Urinary bladder (tissue), 4 donors: ENCODE results near the gene HHAT. TPM values are rescaled to one million over a fixed set of nuclear protein-coding genes. Genes with fewer than 3 reads are reported as not detected.

Source experiments
- DNase-seq: peaks from one replicate; pipeline ENCODE4 v3.0.0-alpha.2; 2015; ENCODE audit errors: extremely low spot score
- H3K27ac ChIP-seq: one replicate; pipeline ENCODE4 v1.5.1; 2013; ENCODE audit warnings: low read depth, mild to moderate bottlenecking, moderate library complexity
- H3K36me3 ChIP-seq: one replicate; pipeline ENCODE4 v1.6.1; 2013; ENCODE audit warnings: mild to moderate bottlenecking, moderate library complexity; ENCODE audit not compliant: insufficient read depth
- H3K4me1 ChIP-seq: one replicate; pipeline ENCODE4 v1.6.1; 2013; ENCODE audit warnings: mild to moderate bottlenecking, moderate library complexity; ENCODE audit not compliant: insufficient read depth
- H3K4me3 ChIP-seq: one replicate; pipeline ENCODE4 v1.5.1; 2013; ENCODE audit warnings: low read depth, low read length
- WGBS: extraction: QIAGEN DNeasy Blood & Tissue Kit; methylation state at CpG from one replicate; pipeline ENCODE4 v1.1.7; 2013; 5-methylcytosine and 5-hydroxymethylcytosine counted together
- polyA plus RNA-seq: library from polyadenylated mRNA; stranded (reverse); fragments of 200-250 nt; gene quantifications from one replicate; pipeline ENCODE4 v1.2.3, GENCODE V29; 2013
- total RNA-seq: library from RNA; depleted of rRNA; stranded (reverse); fragments of >200 nt; gene quantifications from one replicate; pipeline ENCODE4 v1.2.3, GENCODE V29; 2014
- donor health status: healthy with polysubstance abuse.
- donor health status: healthy.

The HHAT gene
- total and polyA plus RNA-seq, 2 donors, result 3.3 to 10.8 TPM

- Histone ChIP-seq H3K4me1 (no peaks in the 10 kb centered on the region), H3K27ac (no peak overlapping the region), H3K4me3 (no peak overlapping the region), H3K36me3 (no peaks in the 10 kb centered on the region)
- 75% methylated on average over 14 of the region's 14 CpGs for WGBS
- DNase-seq, result no peak
Observed at GRCh38 chr1:210571356-210572284, 242.9 kb downstream of the HHAT start.

- H3K36me3 ChIP-seq, result no peaks in the 10 kb centered on the region
- no peaks in the 10 kb centered on the region for H3K4me1 ChIP-seq
- H3K4me3 ChIP-seq, result no peak overlapping the region
- 84% methylated on average over 6 of the region's 6 CpGs for WGBS
- DNase-seq, result no peak
- no peak overlapping the region for H3K27ac ChIP-seq
Observed at GRCh38 chr1:210573141-210573540, 244.4 kb downstream of the HHAT start.

- DNase-seq, result no peak
- H3K27ac ChIP-seq, result no peak overlapping the region
- H3K4me1 ChIP-seq, result no peaks in the 10 kb centered on the region
- H3K36me3 ChIP-seq, result no peaks in the 10 kb centered on the region
- H3K4me3 ChIP-seq, result no peak overlapping the region
- WGBS, result 48% methylated on average over 10 of the region's 10 CpGs
Observed at GRCh38 chr1:210582205-210582970, 253.7 kb downstream of the HHAT start.

- 31% methylated on average over 3 of the region's 3 CpGs for WGBS
- Histone ChIP-seq H3K4me1 (no peaks in the 10 kb centered on the region), H3K4me3 (no peak overlapping the region), H3K36me3 (no peaks in the 10 kb centered on the region), H3K27ac (no peak overlapping the region)
- peak; percentile 60 for DNase-seq
Observed at GRCh38 chr1:210584439-210585113, 255.9 kb downstream of the HHAT start.

GRCh38 chr1:210586771-210587170 lies 258.1 kb downstream of the HHAT start:
- Histone ChIP-seq H3K27ac (no peak overlapping the region), H3K4me1 (no peaks in the 10 kb centered on the region), H3K4me3 (no peak overlapping the region), H3K36me3 (no peaks in the 10 kb centered on the region)
- WGBS, result 44% methylated on average over 4 of the region's 4 CpGs
- DNase-seq, result no peak

GRCh38 chr1:210587566-210587965 lies 258.9 kb downstream of the HHAT start:
- WGBS, result 95% methylated on average over 4 of the region's 4 CpGs
- H3K27ac ChIP-seq, result no peak overlapping the region

GRCh38 chr1:210588357-210588756 lies 259.7 kb downstream of the HHAT start:
- DNase-seq, result no peak
- H3K27ac ChIP-seq, result no peak overlapping the region
- H3K4me1 ChIP-seq, result no peaks in the 10 kb centered on the region
- 98% methylated on average over 3 of the region's 3 CpGs for WGBS
- H3K4me3 ChIP-seq, result no peak overlapping the region
- H3K36me3 ChIP-seq, result no peaks in the 10 kb centered on the region

More at GRCh38 chr1:210587566-210587965, 258.9 kb downstream of the HHAT start:
- no peaks in the 10 kb centered on the region for H3K4me1 ChIP-seq
- H3K36me3 ChIP-seq, result no peaks in the 10 kb centered on the region
- no peak overlapping the region for H3K4me3 ChIP-seq
- DNase-seq, result no peak

- no peaks in the 10 kb centered on the region for H3K36me3 ChIP-seq
- no peak overlapping the region for H3K27ac ChIP-seq
- DNase-seq, result no peak
- WGBS, result 75% methylated on average over 3 of the region's 3 CpGs
- no peaks in the 10 kb centered on the region for H3K4me1 ChIP-seq
- no peak overlapping the region for H3K4me3 ChIP-seq
Observed at GRCh38 chr1:210588946-210589345, 260.2 kb downstream of the HHAT start.

- no peaks in the 10 kb centered on the region for H3K4me1 ChIP-seq
- WGBS, result 96% methylated on average over 1 of the region's 1 CpG
- no peak overlapping the region for H3K4me3 ChIP-seq
Observed at GRCh38 chr1:210591214-210591613, 262.5 kb downstream of the HHAT start.

GRCh38 chr1:210594605-210595004 lies 265.9 kb downstream of the HHAT start:
- DNase-seq, result no peak
- Histone ChIP-seq H3K36me3 (no peaks in the 10 kb centered on the region), H3K4me3 (no peak overlapping the region), H3K27ac (no peak overlapping the region), H3K4me1 (no peaks in the 10 kb centered on the region)
- WGBS, result 59% methylated on average over 3 of the region's 3 CpGs

More at GRCh38 chr1:210591214-210591613, 262.5 kb downstream of the HHAT start:
- no peaks in the 10 kb centered on the region for H3K36me3 ChIP-seq
- H3K27ac ChIP-seq, result no peak overlapping the region
- DNase-seq, result no peak

GRCh38 chr1:210596641-210597040 lies 267.9 kb downstream of the HHAT start:
- WGBS, result 87% methylated on average over 2 of the region's 2 CpGs
- Histone ChIP-seq H3K4me1 (no peaks in the 10 kb centered on the region), H3K27ac (no peak overlapping the region), H3K4me3 (no peak overlapping the region), H3K36me3 (no peaks in the 10 kb centered on the region)
- no peak for DNase-seq

GRCh38 chr1:210597555-210598134 lies 268.9 kb downstream of the HHAT start:
- H3K27ac ChIP-seq, result no peak overlapping the region
- no peaks in the 10 kb centered on the region for H3K4me1 ChIP-seq
- no peaks in the 10 kb centered on the region for H3K36me3 ChIP-seq
- no peak for DNase-seq
- WGBS, result 76% methylated on average over 1 of the region's 1 CpG
- no peak overlapping the region for H3K4me3 ChIP-seq

- no peak overlapping the region for H3K27ac ChIP-seq
- H3K4me1 ChIP-seq, result no peaks in the 10 kb centered on the region
- no peak overlapping the region for H3K4me3 ChIP-seq
- 77% methylated on average over 3 of the region's 3 CpGs for WGBS
- H3K36me3 ChIP-seq, result no peaks in the 10 kb centered on the region
- no peak for DNase-seq
Observed at GRCh38 chr1:210598135-210598652, 269.5 kb downstream of the HHAT start.
